GM10248 (cell line): ENCODE results near the gene MTR.
"Not testable (repeated sequence)": the region's sequence is repeated elsewhere in the genome, so short reads cannot be mapped to it uniquely, and the experiment has no call there.

ENCODE experiments used
- CTCF ChIA-PET: fragments of 300-600 bp; sonication (Branson Sonifier 250); formaldehyde crosslinking; extraction: SDS; loops from one replicate; lab custom pipeline; 2021; ENCODE audit warnings: antibody characterized with exemption; lab: Yijun Ruan, JAX
- POLR2A ChIA-PET: fragments of 350-650 bp; sonication (Branson Sonifier 250); formaldehyde crosslinking; extraction: SDS; loops from one replicate; lab custom pipeline; 2020; ENCODE audit warnings: antibody characterized with exemption; lab: Yijun Ruan, JAX
- DNase-seq: peaks from one replicate; pipeline ENCODE4 v3.0.0; 2012; ENCODE audit errors: extremely low spot score
- TF ChIP-seq, protein P1 (sequence below): IDR thresholded peaks from 2 replicates; pipeline ENCODE4 v1.5.1; 2012; ENCODE audit warnings: mild to moderate bottlenecking, low read depth; ENCODE audit errors: extremely low read depth, missing control alignments, control extremely low read depth

MTR gene

DNA sequence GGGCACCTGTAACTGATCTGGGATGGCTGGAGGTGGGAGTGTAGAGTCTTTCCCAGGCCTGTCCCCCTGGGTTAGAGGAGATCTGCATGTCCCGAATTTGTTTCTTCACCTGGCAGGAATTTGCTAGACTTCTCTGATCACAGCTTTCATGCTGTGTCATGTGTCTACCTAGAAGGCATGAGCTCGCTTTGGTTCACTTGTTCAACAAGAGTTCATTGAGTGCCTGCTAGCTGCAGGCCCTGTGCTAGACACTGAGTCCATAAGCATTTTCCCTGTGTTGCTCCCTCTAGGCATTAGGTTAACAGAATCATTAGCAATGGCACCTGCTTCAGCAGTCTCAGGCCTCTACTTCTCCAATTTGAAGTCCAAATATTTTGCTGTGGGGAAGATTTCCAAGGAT lies 101.6 kb downstream of the MTR start:
- POLR2A ChIA-PET = no interaction called here
- TF ChIP-seq, protein P1, sequence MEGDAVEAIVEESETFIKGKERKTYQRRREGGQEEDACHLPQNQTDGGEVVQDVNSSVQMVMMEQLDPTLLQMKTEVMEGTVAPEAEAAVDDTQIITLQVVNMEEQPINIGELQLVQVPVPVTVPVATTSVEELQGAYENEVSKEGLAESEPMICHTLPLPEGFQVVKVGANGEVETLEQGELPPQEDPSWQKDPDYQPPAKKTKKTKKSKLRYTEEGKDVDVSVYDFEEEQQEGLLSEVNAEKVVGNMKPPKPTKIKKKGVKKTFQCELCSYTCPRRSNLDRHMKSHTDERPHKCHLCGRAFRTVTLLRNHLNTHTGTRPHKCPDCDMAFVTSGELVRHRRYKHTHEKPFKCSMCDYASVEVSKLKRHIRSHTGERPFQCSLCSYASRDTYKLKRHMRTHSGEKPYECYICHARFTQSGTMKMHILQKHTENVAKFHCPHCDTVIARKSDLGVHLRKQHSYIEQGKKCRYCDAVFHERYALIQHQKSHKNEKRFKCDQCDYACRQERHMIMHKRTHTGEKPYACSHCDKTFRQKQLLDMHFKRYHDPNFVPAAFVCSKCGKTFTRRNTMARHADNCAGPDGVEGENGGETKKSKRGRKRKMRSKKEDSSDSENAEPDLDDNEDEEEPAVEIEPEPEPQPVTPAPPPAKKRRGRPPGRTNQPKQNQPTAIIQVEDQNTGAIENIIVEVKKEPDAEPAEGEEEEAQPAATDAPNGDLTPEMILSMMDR = no peak
- CTCF ChIA-PET = interaction anchor here (1.3 to 1.5 kb wide), 2 partner anchors 15 to 102 kb away, joined by 4 to 6 read pairs; no protein-coding TSS in a partner anchor
- no peak for DNase-seq

DNA sequence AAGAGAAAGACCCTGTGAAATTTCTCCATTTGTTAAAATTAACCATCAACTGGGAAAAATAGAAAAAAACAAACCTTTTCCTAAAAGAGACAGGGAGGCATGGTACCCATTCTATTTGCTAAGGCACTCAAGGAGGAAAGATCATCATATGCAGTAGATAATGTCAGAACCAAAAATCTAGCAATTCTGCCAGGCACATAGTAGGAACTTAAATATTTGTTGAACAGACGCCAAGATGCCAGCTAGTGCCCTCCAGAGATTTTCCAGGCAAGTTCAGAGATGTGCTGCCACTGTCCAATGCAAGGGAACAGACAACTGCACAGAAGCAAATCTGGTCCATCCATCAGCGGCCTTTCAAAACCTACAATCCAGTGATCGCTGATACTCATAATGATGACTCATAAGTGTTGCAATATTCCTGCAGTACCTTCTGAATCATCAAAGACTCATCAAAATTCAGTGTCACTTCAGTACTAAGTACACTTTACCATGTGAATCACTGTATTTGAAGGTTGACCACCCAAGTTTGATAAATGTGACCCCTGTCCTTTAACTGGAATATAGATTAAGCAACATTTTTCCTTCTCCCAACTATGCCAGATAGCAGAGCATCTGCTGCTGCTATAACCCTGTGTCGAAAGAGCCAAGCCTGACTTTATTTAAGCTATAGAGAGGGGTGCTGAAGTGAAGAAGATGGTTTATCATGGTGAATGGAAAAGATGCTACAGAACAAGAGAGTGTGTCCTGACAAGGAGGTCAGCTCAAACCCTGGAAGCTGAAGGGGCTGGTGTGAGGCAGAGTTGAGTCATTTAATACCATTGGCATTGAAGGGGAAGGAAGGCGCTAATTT lies 110.0 kb downstream of the MTR start:
- TF ChIP-seq, protein P1 = no peak
- ChIA-PET CTCF (no interaction called here), POLR2A (interaction anchor here (1.0 kb wide), 1 partner anchor 8 kb away, joined by 3 read pairs; no protein-coding TSS in a partner anchor)
- no peak for DNase-seq

DNA sequence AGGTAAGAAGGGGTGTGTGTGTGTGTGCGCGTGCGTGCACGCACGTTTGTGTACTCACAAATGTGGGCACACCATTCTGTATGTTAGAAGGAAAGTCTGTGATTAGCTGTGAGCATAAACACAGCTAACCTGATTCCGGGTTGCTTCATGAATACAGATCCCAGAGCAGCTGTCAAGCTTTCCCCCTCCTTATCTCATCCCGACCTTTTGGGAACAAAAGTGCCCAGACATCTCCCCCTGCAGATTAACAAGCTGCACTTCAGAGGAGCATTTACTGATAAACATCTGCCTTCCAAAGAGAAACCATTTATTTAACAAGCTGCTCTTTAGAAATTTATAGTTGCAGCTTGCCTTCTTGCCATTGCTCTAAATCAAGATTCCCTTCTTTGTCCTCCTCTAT lies 112.1 kb downstream of the MTR start:
- CTCF ChIA-PET = no interaction called here
- TF ChIP-seq, protein P1 = no peak
- POLR2A ChIA-PET = no interaction called here
- DNase-seq = no peak

DNA sequence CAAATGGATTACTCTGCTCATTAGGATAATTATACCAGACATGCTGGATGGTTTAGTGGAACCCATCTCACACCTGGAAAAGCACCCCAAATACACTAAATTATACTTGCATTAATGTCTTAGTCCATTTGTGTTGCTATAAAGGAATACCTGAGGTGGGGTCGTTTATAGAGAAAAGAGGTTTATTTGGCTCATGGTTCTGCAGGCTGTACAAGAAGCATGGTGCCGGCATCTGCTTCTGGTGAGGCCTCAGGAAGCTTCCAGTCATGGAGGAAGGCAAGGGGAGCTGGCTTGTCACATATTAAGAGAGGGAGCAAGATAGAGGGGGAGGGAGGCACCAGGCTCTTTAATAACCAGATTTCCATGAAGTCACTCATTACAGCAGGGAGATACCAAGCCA lies 113.6 kb downstream of the MTR start:
- ChIA-PET POLR2A (no interaction called here), CTCF (no interaction called here)
- TF ChIP-seq, protein P1 = no peak
- no peak for DNase-seq

DNA sequence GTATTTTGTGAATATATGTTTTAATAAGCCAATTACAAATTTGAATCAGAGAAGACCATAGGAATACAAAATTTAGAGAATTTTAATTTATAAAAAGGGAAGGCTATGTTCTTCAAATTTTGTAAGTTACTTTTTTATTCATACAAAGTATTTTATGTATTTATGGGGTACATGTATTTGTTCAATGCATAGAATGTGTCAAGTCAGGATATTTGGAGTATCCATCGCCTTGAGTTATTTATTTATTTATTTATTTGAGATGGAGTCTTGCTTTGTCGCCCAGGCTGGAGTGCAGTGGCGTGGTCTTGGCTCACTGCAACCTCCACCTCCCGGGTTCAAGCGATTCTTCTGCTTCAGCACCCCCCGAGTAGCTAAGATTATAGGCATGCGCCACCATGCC lies 116.0 kb downstream of the MTR start:
- DNase-seq, CTCF ChIA-PET, POLR2A ChIA-PET: not testable (repeated sequence)

DNA sequence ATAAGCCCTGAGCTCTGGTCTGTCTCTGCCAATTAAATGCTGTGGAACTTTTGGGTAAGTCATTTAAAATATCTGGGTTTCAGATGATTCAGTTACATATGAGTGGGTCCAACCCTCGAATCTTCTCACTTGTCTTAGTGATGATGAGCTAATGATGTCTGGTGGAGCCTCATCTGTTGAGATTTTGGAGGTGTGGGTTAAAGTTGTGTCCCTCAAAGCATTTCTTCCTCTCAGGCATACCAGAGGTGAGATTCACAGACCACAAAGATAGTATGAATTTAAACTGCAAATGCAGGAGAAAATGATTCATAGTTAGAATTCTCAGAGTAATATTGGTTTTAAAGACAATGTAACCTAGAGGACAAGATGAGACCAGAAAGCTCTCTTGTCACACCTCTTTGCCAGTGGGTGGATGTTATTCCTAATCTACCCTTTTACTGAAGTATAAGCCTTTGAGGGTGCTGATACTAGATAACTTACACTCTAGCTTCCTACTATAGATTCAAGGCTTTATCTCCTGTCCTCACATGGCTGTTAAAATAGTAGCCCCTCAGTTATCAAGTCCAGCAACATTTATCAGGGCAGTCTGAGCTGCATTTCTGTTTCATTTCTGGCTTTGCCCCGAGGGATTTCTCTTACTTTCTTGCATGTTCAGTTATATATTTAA lies 118.4 kb downstream of the MTR start:
- ChIA-PET CTCF (interaction anchor here (1.2 kb wide), 1 partner anchor 10 kb away, joined by 3 read pairs; no protein-coding TSS in a partner anchor), POLR2A (interaction anchor here (0.6 kb wide), 1 partner anchor 8 kb away, joined by 3 read pairs; no protein-coding TSS in a partner anchor)
- TF ChIP-seq, protein P1 = no peak
- no peak for DNase-seq

DNA sequence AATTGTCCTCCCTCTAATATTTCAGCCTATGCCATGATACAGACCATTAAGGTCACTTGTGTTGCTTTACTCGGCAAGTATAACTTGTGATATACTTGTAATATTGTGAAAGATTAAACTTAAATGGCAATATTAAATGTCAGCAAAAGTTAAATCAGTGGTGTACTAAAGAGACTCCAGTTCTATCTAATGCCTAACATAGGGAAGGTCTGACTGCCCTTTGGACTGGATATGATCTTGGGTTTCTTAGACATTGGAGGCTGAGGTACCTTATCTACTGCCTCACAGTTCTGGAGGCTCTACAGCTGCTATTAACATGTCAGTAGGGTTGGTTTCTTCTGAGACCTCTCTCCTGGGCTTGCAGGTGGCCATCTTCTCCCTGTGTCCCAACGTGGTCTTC lies 119.3 kb downstream of the MTR start:
- TF ChIP-seq, protein P1 = no peak
- POLR2A ChIA-PET = no interaction called here
- DNase-seq = no peak
- CTCF ChIA-PET = no interaction called here
